IPS DF 6.9 (cell line): ENCODE measurements around the gene ARHGAP25.

ENCODE experiments used
- DNase-seq: peaks from one replicate; pipeline ENCODE4 v3.0.0-alpha.2; 2013; ENCODE audit warnings: low read depth, low spot score
- H3K27ac ChIP-seq: one replicate; pipeline ENCODE4 v1.5.1; 2013; ENCODE audit warnings: low read length, control low read depth
- H3K27me3 ChIP-seq: 2 replicates; pipeline ENCODE4 v1.6.1; 2013; ENCODE audit warnings: mild to moderate bottlenecking, low read length; ENCODE audit not compliant: control insufficient read depth, insufficient read depth
- H3K36me3 ChIP-seq: 2 replicates; pipeline ENCODE4 v1.6.1; 2013; ENCODE audit warnings: low read length; ENCODE audit not compliant: control insufficient read depth, insufficient read depth
- H3K4me1 ChIP-seq: 2 replicates; pipeline ENCODE4 v1.6.1; 2013; ENCODE audit warnings: low read length; ENCODE audit not compliant: control insufficient read depth, insufficient read depth
- H3K4me3 ChIP-seq: 2 replicates; pipeline ENCODE4 v1.5.1; 2013; ENCODE audit warnings: mild to moderate bottlenecking, low read length
- H3K9me3 ChIP-seq: 2 replicates; pipeline ENCODE4 v1.6.1; 2013; ENCODE audit warnings: low read length, inconsistent platforms; ENCODE audit not compliant: control insufficient read depth, insufficient read depth
- WGBS: extraction: QIAGEN DNeasy Blood & Tissue Kit; methylation state at CpG from one replicate; pipeline ENCODE4 v1.1.7; 2013; ENCODE audit warnings: mixed read lengths, missing lambda C conversion rate; ENCODE audit not compliant: insufficient read length, insufficient coverage; 5-methylcytosine and 5-hydroxymethylcytosine counted together

Gene ARHGAP25

GRCh38 chr2:68767996-68768395 lies 33.4 kb downstream of the ARHGAP25 start:
- Histone ChIP-seq H3K9me3 (no peaks in the 10 kb centered on the region), H3K27ac (no peak overlapping the region), H3K36me3 (no peaks in the 10 kb centered on the region), H3K27me3 (no peaks in the 10 kb centered on the region), H3K4me3 (no peak overlapping the region), H3K4me1 (no peaks in the 10 kb centered on the region; the same call in 1 of the 2 replicates)
- no CpG with 5 or more reads among the region's 4 CpGs for WGBS
- no peak for DNase-seq

GRCh38 chr2:68768461-68768860 lies 33.9 kb downstream of the ARHGAP25 start:
- no peak overlapping the region for H3K27ac ChIP-seq
- H3K27me3 ChIP-seq, result no peaks in the 10 kb centered on the region
- no peak overlapping the region for H3K4me3 ChIP-seq
- WGBS, result no CpG with 5 or more reads among the region's 3 CpGs
- H3K36me3 ChIP-seq, result no peaks in the 10 kb centered on the region
- H3K4me1 ChIP-seq, result no peaks in the 10 kb centered on the region; the same call in 1 of the 2 replicates
- no peak for DNase-seq
- no peaks in the 10 kb centered on the region for H3K9me3 ChIP-seq

DNA sequence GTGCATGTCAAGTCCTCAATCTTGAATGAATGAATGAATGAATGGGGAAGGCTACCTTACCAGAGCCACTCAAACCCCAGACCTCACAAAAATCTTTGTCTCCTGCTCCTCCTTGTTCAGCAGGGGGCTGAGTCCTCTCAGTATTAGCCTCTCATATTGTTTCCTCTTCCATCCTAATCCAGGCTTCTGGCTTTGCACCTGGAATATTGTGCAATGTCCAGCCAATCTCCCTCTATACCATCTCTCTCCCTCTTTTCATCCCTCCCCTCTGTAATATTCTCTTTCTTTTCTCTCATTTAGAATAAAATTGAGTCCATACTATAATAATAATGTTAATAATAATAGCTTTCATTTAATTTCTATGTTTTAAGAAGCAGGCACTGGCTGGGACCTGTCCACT lies 34.3 kb downstream of the ARHGAP25 start:
- H3K4me1 ChIP-seq, result no peaks in the 10 kb centered on the region; the same call in 1 of the 2 replicates
- H3K36me3 ChIP-seq, result no peaks in the 10 kb centered on the region
- H3K27me3 ChIP-seq, result no peaks in the 10 kb centered on the region
- DNase-seq, result no peak
- no peak overlapping the region for H3K4me3 ChIP-seq
- H3K27ac ChIP-seq, result no peak overlapping the region
- H3K9me3 ChIP-seq, result no peaks in the 10 kb centered on the region

GRCh38 chr2:68769586-68770270 lies 35.1 kb downstream of the ARHGAP25 start:
- no peaks in the 10 kb centered on the region for H3K4me1 ChIP-seq
- no CpG with 5 or more reads among the region's 6 CpGs for WGBS
- H3K4me3 ChIP-seq, result no peak overlapping the region
- H3K36me3 ChIP-seq, result no peaks in the 10 kb centered on the region
- no peaks in the 10 kb centered on the region for H3K27me3 ChIP-seq
- no peaks in the 10 kb centered on the region for H3K9me3 ChIP-seq
- no peak for DNase-seq
- H3K27ac ChIP-seq, result no peak overlapping the region

DNA sequence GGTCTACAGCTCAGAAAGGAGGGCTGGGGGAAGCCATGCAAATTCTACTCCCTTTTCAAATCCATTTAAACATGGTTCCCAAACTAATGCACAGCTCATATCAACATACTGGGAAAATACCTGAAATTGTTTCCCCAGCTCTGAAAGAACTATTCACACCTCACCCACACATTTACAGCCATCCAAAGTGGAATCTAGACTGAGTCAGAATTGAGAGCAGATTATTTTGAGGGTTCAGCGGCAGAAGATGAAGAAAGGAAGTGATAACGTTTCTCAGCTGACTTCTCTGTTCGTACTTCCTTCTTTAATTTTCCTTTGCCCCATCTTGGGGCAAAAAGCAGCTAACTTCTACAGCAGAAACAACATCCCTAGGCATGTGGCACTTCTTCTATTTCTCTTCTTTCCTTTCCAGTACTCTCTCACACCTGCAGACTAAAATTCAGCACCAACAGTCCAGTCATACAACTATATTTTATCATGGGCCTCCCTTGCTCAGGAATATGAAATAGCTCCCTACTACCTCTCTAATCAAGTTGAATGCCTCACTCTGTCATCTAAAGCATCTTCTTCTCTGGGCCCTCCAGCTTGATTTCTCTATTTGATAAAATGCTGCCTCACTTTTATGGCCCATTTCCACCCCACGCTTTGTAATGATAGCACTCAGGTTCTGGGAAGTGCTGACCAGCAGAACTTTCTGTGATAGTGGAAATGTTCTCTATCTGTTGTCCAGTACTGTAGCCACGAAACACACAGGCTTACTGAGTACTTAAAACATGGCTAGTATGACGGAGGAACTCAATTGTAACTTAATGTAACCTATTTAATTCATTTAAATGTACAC lies 35.9 kb downstream of the ARHGAP25 start:
- no peaks in the 10 kb centered on the region for H3K27me3 ChIP-seq
- no peak overlapping the region for H3K4me3 ChIP-seq
- no peaks in the 10 kb centered on the region for H3K9me3 ChIP-seq
- no peak overlapping the region for H3K27ac ChIP-seq
- WGBS, result no CpG with 5 or more reads among the region's 6 CpGs
- H3K36me3 ChIP-seq, result no peaks in the 10 kb centered on the region
- H3K4me1 ChIP-seq, result no peaks in the 10 kb centered on the region
- no peak for DNase-seq

DNA sequence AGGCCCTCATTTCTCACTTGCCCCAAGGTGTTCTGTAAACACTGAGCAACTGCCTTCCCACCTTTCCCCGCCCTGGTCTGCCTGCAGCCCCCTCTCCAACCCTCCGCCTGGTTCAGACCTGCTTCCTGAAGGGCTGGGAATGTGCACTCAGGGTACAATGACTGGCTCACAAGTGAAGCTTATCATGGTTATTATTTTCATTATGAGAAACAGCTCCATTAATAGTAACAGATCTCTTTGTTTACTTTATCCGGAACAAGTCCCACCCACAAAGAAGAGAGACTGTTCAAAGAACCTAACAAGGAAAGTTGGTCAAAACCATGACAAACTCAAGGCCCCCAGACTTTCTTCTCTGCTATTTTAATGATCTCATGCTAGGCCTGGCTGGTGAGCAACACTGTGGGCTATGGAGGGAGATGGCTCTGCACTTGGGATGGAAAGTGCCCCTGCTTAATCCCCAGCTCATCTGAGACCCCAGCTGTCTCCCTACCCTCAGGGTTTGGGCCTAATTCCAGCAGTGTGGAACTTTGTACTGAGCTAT lies 36.7 kb downstream of the ARHGAP25 start:
- Histone ChIP-seq H3K27ac (no peak overlapping the region), H3K4me3 (no peak overlapping the region), H3K27me3 (no peaks in the 10 kb centered on the region), H3K9me3 (no peaks in the 10 kb centered on the region), H3K4me1 (no peaks in the 10 kb centered on the region), H3K36me3 (no peaks in the 10 kb centered on the region)
- WGBS, result no CpG with 5 or more reads among the region's 3 CpGs
- DNase-seq, result no peak

DNA sequence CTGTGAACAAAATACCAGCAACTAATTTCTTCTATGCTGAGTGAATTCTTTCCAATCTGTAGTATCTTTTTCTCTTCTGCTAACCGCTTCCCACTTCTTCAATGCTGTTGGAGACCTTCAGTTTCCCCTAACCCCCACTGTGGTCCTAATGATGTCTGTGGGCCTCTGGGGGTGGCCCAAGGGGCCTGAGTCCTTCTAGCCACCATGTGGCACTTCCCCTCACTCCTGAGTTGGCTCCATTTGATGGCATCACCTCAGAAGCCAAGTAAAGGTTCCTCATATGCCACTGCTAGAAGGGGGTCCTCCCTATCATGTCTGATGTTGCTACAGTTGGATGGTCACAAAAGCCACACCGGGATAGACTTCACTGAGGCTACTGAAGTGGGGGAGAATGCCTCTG lies 37.5 kb downstream of the ARHGAP25 start:
- Histone ChIP-seq H3K9me3 (no peaks in the 10 kb centered on the region), H3K4me3 (no peak overlapping the region), H3K36me3 (no peaks in the 10 kb centered on the region), H3K4me1 (no peaks in the 10 kb centered on the region), H3K27me3 (no peaks in the 10 kb centered on the region), H3K27ac (no peak overlapping the region)
- DNase-seq, result no peak
- WGBS, result no CpG with 5 or more reads among the region's 2 CpGs

DNA sequence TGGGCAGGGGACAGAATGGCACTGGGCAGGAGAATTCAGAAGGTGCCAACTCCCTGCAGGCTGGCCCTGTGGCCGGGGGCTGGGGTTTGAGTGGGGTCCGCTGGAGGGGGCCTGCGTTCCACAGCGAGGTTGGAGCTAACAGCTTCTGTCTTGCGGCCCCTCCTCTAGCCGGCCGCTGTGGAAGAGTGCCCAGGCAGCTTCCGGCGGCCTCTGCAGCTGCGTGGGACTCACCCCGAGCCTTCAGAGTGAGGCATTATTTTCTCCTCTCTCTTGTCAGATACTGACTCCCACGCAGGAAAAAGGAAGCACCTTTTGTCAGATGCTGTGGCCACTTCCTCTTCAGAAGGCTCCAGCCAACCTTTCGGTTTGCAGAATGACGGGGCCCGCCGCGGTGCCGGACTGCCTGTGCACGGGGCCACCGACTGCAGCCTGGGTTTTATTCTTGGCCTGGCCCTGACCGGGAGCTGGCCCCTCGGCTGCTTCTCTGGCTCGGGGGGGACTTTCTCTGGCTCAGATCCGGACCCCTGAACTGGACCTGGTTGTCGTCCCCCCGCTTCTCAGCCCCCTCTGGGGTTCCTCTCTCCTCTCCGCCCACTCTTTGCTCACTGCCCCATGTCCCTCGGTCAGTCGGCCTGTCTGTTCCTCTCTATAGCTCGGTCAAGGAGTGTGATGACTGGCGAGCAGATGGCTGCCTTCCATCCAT lies 40.1 kb downstream of the ARHGAP25 start:
- no peak overlapping the region for H3K27ac ChIP-seq
- no peaks in the 10 kb centered on the region for H3K9me3 ChIP-seq
- H3K36me3 ChIP-seq, result no peaks in the 10 kb centered on the region
- no peaks in the 10 kb centered on the region for H3K4me1 ChIP-seq
- WGBS, result no CpG with 5 or more reads among the region's 31 CpGs
- DNase-seq, result no peak
- no peak overlapping the region for H3K4me3 ChIP-seq
- H3K27me3 ChIP-seq, result no peaks in the 10 kb centered on the region

DNA sequence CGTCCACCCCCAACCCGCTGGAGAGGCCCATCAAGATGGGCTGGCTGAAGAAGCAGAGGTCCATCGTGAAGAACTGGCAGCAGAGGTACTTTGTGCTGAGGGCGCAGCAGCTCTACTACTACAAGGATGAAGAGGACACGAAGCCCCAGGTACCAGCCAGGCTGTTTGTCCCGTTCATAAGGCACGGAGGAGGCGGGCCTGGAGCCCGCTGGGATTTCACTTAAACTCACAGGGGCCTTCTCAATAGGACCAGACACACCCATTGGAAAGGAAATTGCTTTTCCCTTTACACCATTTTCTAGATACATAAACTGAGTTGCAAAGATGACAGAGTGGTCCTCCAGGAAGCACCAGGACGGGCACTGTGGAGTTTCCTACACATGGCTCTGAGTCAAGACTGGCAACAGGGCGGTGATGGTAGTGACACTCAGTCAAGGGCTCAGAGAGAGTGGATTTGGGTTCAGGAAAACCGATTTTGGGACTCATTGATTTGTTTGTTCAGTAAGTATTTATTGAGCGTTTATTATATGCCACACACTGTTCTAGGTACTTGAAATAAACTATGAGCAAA lies 40.7 kb downstream of the ARHGAP25 start:
- Histone ChIP-seq H3K27ac (no peak overlapping the region), H3K27me3 (no peaks in the 10 kb centered on the region), H3K36me3 (no peaks in the 10 kb centered on the region), H3K4me3 (no peak overlapping the region), H3K9me3 (no peaks in the 10 kb centered on the region), H3K4me1 (no peaks in the 10 kb centered on the region)
- DNase-seq, result no peak
- WGBS, result no CpG with 5 or more reads among the region's 13 CpGs

- H3K27ac ChIP-seq, result no peak overlapping the region
- no peak for DNase-seq
- H3K9me3 ChIP-seq, result no peaks in the 10 kb centered on the region
- no peaks in the 10 kb centered on the region for H3K4me1 ChIP-seq
- H3K27me3 ChIP-seq, result no peaks in the 10 kb centered on the region
- no peaks in the 10 kb centered on the region for H3K36me3 ChIP-seq
- H3K4me3 ChIP-seq, result no peak overlapping the region
- no CpG with 5 or more reads among the region's 2 CpGs for WGBS
These were observed 41.5 kb downstream of the ARHGAP25 start for GRCh38 chr2:68776124-68776523.
